IPS DF 4.7 (cell line): ENCODE measurements around the gene RILPL2.
"Not testable (repeated sequence)": the region's sequence is repeated elsewhere in the genome, so short reads cannot be mapped to it uniquely, and the experiment has no call there.

Experiments
- DNase-seq: peaks from one replicate; pipeline ENCODE4 v3.0.0-alpha.2; 2013; ENCODE audit warnings: low spot score; ENCODE audit errors: extremely low read depth

The RILPL2 gene

GRCh38 chr12:123384318-123384993, 52.0 kb downstream of the RILPL2 start:
- no peak for DNase-seq

- no peak for DNase-seq
Measured at GRCh38 chr12:123382684-123383083, 53.8 kb downstream of the RILPL2 start.

- DNase-seq: no peak
Measured at GRCh38 chr12:123379391-123379790, 57.1 kb downstream of the RILPL2 start.

- not testable (repeated sequence) for DNase-seq
Measured at GRCh38 chr12:123372415-123372814, 64.1 kb downstream of the RILPL2 start.

- not testable (repeated sequence) for DNase-seq
Measured at GRCh38 chr12:123371667-123372368, 64.7 kb downstream of the RILPL2 start.

- no peak for DNase-seq
Measured at GRCh38 chr12:123369229-123369628, 67.3 kb downstream of the RILPL2 start.

GRCh38 chr12:123368431-123368830, 68.1 kb downstream of the RILPL2 start:
- not testable (repeated sequence) for DNase-seq

GRCh38 chr12:123367511-123367910, 69.0 kb downstream of the RILPL2 start:
- DNase-seq: no peak
